ENCODE data around the gene EDC4.

Gene EDC4

DNA sequence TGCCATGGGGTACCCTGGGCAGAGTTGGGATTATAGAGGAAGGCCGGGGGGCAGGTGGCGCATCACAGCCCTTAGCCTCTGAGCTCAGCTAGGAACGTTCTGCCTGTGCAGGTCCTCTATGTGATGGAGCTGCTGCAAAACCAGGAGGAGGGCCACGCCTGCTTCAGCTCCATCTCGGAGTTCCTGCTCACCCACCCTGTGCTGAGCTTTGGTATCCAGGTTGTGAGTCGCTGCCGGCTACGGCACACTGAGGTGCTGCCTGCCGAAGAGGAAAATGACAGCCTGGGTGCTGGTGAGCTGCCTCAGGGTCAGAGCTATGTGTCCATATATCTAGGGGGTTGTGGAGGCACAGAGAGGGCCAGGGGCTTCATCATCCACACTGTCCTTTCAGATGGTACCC lies 6.0 kb downstream of the EDC4 start:
- DNase-seq, result no peak

GRCh38 chr16:67879462-67879861 lies 6.6 kb downstream of the EDC4 start:
- DNase-seq, result no peak

DNA sequence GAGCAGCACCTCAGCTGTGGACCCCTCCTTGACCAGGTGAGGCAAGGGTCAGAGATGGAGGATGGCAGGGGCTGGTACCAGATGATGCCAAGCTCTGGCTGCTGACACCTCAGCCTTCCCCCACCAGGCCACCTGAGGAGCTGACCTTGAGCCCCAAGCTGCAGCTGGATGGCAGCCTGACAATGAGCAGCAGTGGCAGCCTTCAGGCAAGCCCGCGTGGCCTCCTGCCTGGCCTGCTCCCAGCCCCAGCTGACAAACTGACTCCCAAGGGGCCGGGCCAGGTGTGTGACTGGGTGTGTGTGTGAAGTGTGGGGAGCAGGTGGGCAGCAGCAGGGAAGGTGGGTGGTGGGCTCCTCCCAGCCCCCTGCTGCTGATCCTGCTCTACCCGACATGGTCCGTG lies 7.1 kb downstream of the EDC4 start:
- DNase-seq, result no peak

DNA sequence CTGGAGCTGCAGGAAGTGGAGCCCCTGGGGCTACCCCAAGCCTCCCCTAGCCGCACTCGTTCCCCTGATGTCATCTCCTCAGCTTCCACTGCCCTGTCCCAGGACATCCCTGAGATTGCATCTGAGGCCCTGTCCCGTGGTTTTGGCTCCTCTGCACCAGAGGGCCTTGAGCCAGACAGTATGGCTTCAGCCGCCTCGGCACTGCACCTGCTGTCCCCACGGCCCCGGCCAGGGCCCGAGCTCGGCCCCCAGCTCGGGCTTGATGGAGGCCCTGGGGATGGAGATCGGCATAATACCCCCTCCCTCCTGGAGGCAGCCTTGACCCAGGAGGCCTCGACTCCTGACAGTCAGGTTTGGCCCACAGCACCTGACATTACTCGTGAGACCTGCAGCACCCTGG lies 7.7 kb downstream of the EDC4 start:
- no peak for DNase-seq

DNA sequence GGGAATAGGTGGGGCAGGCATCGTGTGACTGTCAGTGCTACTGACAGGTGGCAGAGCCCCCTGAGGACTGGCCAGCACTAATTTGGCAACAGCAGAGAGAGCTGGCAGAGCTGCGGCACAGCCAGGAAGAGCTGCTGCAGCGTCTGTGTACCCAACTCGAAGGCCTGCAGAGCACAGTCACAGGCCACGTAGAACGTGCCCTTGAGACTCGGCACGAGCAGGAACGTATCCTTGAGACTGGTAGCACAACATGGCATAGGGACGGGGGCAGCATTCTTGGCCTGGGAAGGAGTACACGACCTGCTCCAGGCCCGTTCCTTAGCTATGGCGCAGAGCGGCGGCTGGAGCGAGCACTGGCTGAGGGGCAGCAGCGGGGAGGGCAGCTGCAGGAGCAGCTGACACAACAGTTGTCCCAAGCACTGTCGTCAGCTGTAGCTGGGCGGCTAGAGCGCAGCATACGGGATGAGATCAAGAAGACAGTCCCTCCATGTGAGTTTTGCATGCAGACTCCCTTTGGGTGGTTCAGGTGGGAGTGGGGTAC lies 8.8 kb downstream of the EDC4 start:
- no peak for DNase-seq

DNA sequence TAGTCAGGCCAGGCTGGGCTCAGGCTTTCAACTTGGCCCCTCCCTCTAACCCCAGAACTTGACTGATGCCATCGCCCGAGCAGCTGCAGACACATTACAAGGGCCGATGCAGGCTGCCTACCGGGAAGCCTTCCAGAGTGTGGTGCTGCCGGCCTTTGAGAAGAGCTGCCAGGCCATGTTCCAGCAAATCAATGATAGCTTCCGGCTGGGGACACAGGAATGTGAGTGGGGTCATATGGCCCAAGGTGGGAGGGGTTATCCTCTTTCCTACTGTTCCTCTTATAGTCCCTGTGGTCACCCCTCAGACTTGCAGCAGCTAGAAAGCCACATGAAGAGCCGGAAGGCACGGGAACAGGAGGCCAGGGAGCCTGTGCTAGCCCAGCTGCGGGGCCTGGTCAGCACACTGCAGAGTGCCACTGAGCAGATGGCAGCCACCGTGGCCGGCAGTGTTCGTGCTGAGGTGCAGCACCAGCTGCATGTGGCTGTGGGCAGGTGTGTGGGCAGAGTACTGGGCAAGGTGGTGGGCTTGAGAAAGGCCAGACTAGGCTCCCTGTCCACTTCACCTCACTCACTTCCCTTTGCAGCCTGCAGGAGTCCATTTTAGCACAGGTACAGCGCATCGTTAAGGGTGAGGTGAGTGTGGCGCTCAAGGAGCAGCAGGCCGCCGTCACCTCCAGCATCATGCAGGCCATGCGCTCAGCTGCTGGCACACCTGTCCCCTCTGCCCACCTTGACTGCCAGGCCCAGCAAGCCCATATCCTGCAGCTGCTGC lies 9.7 kb downstream of the EDC4 start:
- DNase-seq, result no peak

- DNase-seq, result no peak
Measured at GRCh38 chr16:67883146-67883871, 10.5 kb downstream of the EDC4 start.

DNA sequence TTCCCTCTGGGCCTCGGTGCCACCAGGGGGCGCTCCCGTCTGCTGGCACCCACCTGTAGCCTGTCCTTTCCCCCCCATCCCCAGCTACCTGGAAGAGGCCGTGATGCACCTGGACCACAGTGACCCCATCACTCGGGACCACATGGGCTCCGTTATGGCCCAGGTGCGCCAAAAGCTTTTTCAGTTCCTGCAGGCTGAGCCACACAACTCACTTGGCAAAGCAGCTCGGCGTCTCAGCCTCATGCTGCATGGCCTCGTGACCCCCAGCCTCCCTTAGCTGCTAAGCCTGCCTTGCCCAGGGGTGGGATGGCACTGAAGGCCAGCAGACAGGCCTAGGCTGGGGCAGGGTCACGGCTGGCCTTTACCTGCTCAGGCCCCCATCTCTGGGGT lies 11.0 kb downstream of the EDC4 start:
- peak; percentile 21 for DNase-seq

DNA sequence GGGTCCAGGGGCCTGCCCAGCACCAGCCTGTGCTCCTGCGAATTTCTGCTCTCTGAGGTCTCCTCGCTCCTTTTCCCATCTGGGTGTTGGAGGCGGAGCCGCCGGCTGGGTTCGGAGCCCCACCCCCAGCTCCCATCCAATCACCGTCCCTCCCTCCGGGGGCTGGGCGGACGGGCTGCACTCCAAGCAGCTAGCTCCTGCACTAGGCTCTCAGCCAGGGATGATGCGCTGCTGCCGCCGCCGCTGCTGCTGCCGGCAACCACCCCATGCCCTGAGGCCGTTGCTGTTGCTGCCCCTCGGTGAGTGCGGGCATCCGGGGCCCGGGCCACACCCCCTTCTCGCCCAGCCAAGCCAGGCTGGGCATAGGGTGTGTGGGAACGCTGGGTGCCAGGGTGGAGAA lies 11.8 kb downstream of the EDC4 start, which contains the start of gene NRN1L:
NRN1L (plus strand) TSS at position 202 of the 400 bp plus-strand sequence; CDS start at position 221, 19 bp downstream.
- DNase-seq, result peak; percentile 87

- no peak for DNase-seq
Measured at GRCh38 chr16:67885545-67885944, 12.7 kb downstream of the EDC4 start.

- DNase-seq, result no peak
Measured at GRCh38 chr16:67885976-67886375, 13.1 kb downstream of the EDC4 start.

- DNase-seq, result no peak
Measured at GRCh38 chr16:67886387-67886786, 13.5 kb downstream of the EDC4 start.

DNA sequence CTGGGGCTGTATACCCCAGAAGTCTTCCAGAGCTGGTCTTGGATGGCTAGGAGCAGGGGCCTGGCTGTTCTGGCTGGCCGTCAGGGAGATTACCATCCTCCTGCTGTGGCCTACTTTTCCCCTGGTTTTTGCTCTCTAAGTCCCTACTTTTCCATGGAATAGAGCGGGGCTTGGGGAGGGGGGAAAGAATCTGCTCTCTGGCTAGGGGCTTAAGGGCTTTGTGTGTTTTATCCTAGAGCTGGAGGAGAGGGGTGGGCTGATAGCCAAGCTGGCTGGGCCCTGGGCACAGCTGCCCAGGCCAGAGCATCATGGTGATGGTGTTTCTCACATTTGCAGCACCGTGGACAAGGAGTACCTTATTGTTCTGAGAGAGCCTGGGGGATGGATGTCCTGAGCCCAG lies 15.5 kb downstream of the EDC4 start:
- no peak for DNase-seq

DNA sequence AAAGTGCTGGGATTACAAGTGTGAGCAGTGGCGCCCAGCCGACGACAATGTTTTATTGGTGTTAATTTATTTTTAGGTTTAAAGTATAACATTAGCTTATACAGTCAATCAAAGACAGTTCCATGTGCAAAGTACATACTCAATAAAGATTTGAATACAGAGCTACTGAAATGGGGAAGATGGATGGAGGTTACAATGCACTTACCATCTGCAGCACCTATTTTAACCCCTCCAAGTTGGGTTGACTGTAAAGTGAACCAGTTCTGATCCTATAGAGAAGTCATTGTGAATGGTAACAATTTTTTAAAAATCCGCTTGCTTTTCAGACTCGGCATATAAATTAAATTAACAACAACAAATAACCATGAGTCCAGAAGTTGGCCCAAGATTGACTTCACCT lies 19.5 kb downstream of the EDC4 start:
- no peak for DNase-seq

- DNase-seq, result peak; percentile 95
Measured at GRCh38 chr16:67892899-67893742, 20.3 kb downstream of the EDC4 start, which contains the start of gene PSKH1. Gene PSKH1, plus strand, starts transcription at chr16:67893254. Its CDS starts 15,496 bp downstream, at chr16:67908750.

- DNase-seq, result no peak
Measured at GRCh38 chr16:67893743-67894399, 21.0 kb downstream of the EDC4 start.

DNA sequence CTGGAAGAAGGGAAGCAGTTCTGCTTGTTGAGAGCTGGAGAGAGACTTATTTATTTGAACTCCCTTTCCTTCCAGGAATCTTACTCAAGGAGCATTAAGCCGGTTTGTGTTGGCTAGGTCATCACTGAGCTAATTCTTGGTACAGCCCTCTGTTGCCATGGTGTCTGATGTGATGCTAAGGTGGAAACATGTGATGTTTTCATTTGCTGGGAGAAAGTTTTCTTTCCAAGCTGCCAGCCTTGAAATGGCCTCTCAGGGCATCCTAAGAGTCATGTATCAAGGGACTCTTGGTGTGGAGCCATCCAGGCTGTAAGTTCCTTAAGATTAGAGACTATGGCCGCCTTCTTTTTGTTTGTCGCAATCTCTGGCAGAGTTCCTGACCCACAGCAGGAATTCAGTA lies 24.4 kb downstream of the EDC4 start:
- DNase-seq, result no peak

GRCh38 chr16:67901734-67902133 lies 28.9 kb downstream of the EDC4 start:
- no peak for DNase-seq

- DNase-seq, result no peak
Measured at GRCh38 chr16:67902831-67903230, 30.0 kb downstream of the EDC4 start.

- no peak for DNase-seq
Measured at GRCh38 chr16:67907397-67908180, 34.7 kb downstream of the EDC4 start.

GRCh38 chr16:67909056-67909742 lies 36.3 kb downstream of the EDC4 start:
- DNase-seq, result no peak
